Type B pancreatic cell (in vitro differentiated cells): ENCODE measurements around the gene SNU13. TPM values are rescaled to one million over a fixed set of nuclear protein-coding genes. Genes with fewer than 3 reads are reported as not detected.

Source experiments
- DNase-seq: peaks from one replicate; pipeline ENCODE4 v3.0.0; 2021; ENCODE audit warnings: mixed read lengths; ENCODE audit not compliant: unreplicated experiment; ENCODE audit errors: extremely low spot score
- H3K27ac Mint-ChIP-seq: 2 replicates; pipeline ENCODE4 v1.8.0; 2021; ENCODE audit warnings: mild to moderate bottlenecking, mixed read lengths
- H3K27me3 Mint-ChIP-seq: 2 replicates; pipeline ENCODE4 v1.8.0; 2021; ENCODE audit warnings: mixed read lengths
- H3K36me3 Mint-ChIP-seq: 2 replicates; pipeline ENCODE4 v1.8.0; 2021; ENCODE audit warnings: mixed read lengths
- H3K4me1 Mint-ChIP-seq: one replicate; pipeline ENCODE4 v1.8.0; 2021; ENCODE audit warnings: mixed read lengths; ENCODE audit not compliant: unreplicated experiment
- H3K4me3 Mint-ChIP-seq: 2 replicates; pipeline ENCODE4 v1.8.0; 2021; ENCODE audit warnings: mild to moderate bottlenecking, mixed read lengths
- H3K9me3 Mint-ChIP-seq: 2 replicates; pipeline ENCODE4 v1.8.0; 2021; ENCODE audit warnings: mixed read lengths
- total RNA-seq: library from RNA; stranded (reverse); gene quantifications from 2 replicates; pipeline ENCODE4 v1.2.1, GENCODE V29; 2021; ENCODE audit warnings: low replicate concordance
- TF ChIP-seq, protein P1 (sequence below): fragments of 200-600 bp; sonication (generic); conservative IDR thresholded peaks from 2 replicates; pipeline ENCODE4 v1.5.0; 2021; ENCODE audit warnings: antibody characterized with exemption, mild to moderate bottlenecking

The SNU13 gene
- total RNA-seq, 1 donor from 2014 or later = 124 TPM

DNA sequence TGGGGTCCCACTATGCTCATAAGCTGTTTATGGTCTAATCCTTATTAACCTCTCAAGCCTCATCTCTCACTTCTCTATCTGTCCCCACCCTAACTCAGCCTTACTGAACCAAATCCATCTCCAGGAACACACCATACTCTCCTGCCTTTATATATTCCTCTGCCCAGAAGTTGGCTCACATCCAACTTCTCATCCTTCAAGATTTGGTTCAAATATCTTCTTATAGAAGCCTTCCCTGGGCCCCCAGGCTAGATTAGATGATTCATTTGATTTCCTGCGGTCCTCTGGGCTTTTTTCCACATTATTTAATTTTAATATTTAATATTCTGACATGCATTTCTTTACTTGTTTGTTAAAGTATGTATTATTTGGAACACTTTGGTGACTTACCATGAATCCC, 33.8 kb upstream of the SNU13 start:
- H3K27ac Mint-ChIP-seq = no peak overlapping the region

DNA sequence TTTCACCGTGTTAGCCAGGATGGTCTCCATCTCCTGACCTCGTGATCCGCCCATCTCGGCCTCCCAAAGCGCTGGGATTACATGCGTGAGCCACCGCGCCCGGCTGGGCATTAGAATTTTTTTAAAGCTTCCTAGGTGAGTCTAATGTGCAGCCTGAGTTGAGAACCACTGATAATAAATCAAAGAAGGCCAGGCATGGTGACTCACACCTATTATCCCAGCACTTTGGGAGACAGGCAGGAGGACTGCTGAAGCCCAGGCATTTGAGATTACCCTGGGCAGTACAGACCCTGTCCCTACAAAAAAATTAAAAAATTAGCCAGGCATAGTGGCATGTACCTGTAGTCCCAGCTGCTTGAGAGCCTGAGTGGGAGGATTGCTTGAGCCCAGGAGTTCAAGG, 24.3 kb upstream of the SNU13 start:
- Mint-ChIP-seq H3K27ac (no peak overlapping the region), H3K27me3 (peaks cover 17% of the 10 kb centered on the region), H3K36me3 (no peaks in the 10 kb centered on the region), H3K9me3 (no peaks in the 10 kb centered on the region), H3K4me3 (no peak overlapping the region), H3K4me1 (no peaks in the 10 kb centered on the region)
- TF ChIP-seq, protein P1, sequence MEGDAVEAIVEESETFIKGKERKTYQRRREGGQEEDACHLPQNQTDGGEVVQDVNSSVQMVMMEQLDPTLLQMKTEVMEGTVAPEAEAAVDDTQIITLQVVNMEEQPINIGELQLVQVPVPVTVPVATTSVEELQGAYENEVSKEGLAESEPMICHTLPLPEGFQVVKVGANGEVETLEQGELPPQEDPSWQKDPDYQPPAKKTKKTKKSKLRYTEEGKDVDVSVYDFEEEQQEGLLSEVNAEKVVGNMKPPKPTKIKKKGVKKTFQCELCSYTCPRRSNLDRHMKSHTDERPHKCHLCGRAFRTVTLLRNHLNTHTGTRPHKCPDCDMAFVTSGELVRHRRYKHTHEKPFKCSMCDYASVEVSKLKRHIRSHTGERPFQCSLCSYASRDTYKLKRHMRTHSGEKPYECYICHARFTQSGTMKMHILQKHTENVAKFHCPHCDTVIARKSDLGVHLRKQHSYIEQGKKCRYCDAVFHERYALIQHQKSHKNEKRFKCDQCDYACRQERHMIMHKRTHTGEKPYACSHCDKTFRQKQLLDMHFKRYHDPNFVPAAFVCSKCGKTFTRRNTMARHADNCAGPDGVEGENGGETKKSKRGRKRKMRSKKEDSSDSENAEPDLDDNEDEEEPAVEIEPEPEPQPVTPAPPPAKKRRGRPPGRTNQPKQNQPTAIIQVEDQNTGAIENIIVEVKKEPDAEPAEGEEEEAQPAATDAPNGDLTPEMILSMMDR = no peak
- no peak for DNase-seq

More for the DNA sequence above, 33.8 kb upstream of the SNU13 start:
- no peaks in the 10 kb centered on the region for H3K36me3 Mint-ChIP-seq
- no peak for DNase-seq
- no peak overlapping the region for H3K4me3 Mint-ChIP-seq
- H3K4me1 Mint-ChIP-seq = no peaks in the 10 kb centered on the region
- TF ChIP-seq, protein P1 = no peak
- H3K9me3 Mint-ChIP-seq = no peaks in the 10 kb centered on the region
- H3K27me3 Mint-ChIP-seq = no peaks in the 10 kb centered on the region

DNA sequence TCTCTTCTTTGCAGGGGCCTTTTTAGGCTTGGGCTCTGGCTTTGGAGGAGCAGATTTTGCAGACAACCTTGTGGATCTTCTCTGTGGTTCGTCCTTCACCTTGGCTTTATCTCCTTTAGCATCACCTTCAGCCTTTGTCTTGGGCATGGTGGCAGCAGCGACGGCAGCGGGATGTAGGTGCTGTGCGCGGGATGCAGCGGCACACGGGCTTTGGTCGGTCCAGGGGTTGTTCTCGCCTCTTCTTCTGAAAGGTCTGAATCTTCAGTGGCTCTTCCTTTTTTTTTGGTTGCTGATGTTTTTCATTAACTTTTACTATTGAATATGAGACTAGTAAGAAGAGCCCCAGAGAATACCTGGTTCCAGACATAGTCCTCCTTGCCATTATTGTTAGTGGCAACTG, 20.7 kb upstream of the SNU13 start:
- no peaks in the 10 kb centered on the region for H3K9me3 Mint-ChIP-seq
- no peak overlapping the region for H3K4me3 Mint-ChIP-seq
- H3K4me1 Mint-ChIP-seq = no peaks in the 10 kb centered on the region
- H3K27me3 Mint-ChIP-seq = peaks cover 20% of the 10 kb centered on the region
- DNase-seq = no peak
- no peaks in the 10 kb centered on the region for H3K36me3 Mint-ChIP-seq
- TF ChIP-seq, protein P1 = no peak
- no peak overlapping the region for H3K27ac Mint-ChIP-seq

DNA sequence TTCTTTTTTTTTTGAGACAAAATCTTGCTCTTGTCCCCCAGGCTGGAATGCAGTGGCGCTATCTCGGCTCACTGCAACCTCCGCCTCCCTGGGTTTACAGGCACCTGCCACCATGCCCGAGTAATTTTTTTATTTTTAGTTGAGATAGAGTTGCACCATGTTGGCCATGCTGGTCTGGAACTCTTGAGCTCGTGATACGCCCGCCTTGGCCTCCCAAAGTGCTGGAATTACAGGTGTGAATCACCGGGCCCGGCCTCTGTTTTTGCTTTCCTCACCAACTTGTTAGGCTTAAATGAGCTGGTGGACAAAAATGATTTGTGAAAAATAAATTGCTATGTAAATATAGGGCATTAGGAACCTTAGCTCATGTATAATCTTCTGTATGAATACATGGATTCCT, 14.1 kb upstream of the SNU13 start:
- no peaks in the 10 kb centered on the region for H3K9me3 Mint-ChIP-seq
- no peaks in the 10 kb centered on the region for H3K4me1 Mint-ChIP-seq
- no peak overlapping the region for H3K27ac Mint-ChIP-seq
- no peak for DNase-seq
- TF ChIP-seq, protein P1 = no peak
- H3K27me3 Mint-ChIP-seq = peaks cover 3% of the 10 kb centered on the region
- no peaks in the 10 kb centered on the region for H3K36me3 Mint-ChIP-seq
- H3K4me3 Mint-ChIP-seq = no peak overlapping the region

DNA sequence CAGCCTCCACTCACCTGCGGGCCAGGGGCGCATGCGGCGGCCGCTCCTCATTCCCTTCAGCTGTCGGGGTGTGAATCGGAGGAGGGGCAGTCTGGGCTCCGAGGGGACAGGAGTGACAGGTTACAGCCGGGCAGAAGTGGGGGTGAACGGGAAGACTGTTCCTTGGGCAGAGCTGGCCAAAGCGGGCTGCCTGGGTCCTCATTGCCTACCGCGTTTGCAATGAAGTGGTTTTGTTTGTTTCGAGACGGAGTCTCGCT, 11.4 kb upstream of the SNU13 start:
- no peak for DNase-seq
- Mint-ChIP-seq H3K4me1 (peaks cover 8% of the 10 kb centered on the region), H3K27ac (no peak overlapping the region), H3K9me3 (no peaks in the 10 kb centered on the region), H3K36me3 (no peaks in the 10 kb centered on the region), H3K4me3 (no peak overlapping the region), H3K27me3 (no peaks in the 10 kb centered on the region)
- TF ChIP-seq, protein P1 = no peak
